ENCODE measurements around the gene LRMDA.
"Not testable (repeated sequence)": the region's sequence is repeated elsewhere in the genome, so short reads cannot be mapped to it uniquely, and the experiment has no call there.

Gene LRMDA

DNA sequence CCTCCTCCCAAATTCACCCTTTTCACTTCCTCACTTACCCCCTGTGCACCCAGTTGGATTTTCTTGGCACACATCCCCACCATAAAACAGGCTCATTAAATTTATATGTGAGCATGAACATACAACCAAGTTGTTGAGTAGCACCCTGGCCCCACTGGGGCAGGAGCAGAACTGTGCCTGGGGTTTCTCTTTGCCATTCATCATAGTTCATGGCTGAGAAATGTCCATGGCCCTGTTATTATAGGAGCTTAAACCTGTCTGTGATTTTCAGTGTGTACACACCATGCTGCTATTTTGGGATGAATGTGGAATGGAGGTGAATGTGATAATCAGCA, 618.8 kb downstream of the LRMDA start:
- DNase-seq (ENCODE audit: low spot score), result no peak

DNA sequence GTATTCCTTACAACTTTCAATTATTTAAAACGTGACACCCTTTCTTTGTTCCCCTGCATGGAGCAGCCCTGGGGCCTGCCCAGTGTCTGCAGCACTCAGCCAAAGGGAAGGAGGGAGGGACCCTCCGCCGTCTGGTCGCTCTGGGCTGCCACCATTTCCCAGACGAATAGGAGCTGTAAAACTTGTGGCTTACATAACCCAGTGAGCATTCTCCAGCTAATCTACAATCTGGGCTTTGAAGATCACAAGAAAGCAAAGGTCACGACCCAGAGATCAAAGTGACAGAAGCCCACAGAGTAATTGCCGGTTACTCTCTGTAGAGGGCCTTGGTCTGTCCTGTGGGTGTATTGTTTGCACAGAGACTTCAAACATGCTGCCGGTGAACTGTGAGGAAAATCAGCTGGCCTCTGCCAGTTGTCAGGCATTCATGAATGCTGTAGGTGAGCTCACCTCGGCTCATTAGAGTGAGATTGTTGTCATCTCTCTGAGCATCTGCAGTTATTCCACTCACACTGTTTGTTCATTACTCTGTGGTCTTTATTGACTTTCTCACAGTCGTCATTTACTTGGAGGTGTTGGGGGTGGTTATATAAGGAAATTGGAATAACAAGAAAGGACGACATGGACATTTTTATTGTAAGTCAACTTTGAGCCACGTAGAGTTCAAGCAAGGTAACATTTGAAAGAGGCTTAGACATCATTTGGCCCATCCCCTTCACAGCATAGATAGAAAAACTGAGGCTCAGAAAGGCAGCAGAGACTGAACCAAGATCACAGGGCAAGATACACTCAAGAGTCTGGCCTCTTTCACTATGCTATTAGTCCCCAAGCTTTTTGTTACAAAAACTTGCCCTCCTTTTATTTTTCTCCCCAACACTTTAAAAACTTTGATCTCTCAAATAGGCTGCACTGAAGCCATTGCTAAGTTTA, 619.8 kb downstream of the LRMDA start:
- no peak for DNase-seq (ENCODE audit: low spot score)

DNA sequence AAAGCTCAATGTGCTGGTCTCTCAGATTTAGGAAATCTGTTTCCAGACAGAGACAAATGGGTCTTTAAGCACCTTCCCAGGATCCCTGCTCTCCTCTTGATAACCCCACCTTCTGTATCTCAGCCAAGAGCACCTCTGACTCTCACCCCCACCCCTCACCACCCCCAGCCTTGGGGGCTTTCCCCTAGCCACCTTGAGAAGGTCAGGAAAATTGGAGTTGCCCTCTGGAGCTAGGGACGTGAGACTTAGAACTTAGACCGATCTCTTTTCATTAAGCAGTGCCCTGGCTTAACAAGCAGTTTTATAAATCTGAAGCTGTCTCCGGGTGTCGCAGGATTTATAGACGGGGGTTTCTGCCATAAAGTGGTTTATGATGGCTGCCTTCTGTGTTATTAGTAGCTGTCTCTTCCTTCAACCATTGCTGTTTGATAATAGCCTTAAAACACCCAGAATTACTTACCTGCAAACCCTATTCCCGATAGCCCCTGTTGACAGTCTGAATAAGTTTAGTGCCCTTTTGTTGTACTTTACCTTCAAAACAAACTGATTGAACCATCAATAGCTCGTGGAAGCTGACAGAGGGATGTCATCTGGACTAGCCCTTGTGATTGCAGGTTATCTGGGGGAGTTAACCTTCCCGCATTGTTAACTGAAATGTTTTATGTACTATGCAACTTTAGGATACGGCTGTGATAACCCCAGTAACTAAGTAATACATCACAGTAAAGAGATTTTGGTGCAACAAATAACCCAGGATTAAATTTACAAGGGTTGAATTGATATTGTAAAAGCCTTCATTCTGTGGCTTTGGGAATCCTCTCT, 621.5 kb downstream of the LRMDA start:
- no peak for DNase-seq (ENCODE audit: low spot score)

DNA sequence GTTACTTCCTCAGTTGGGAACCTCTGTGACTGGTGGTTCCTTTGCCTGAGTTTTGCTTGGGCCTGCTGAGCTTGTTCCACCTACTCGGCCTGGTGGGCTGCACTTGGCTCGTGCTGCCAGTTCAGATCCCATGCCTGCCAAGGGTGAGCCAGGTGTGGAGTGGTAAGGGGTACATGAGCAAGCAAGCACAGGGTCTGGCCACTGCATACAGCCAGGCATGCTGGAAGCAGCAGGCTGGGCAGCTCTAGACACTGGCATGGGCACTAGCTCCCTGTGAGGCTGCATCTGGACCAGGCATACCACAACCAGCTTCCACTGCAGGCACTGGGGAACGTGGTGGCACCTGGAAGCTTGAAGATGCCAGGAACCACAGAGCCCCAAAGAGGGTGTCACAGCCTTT, 624.0 kb downstream of the LRMDA start:
- DNase-seq (ENCODE audit: low spot score), result no peak

DNA sequence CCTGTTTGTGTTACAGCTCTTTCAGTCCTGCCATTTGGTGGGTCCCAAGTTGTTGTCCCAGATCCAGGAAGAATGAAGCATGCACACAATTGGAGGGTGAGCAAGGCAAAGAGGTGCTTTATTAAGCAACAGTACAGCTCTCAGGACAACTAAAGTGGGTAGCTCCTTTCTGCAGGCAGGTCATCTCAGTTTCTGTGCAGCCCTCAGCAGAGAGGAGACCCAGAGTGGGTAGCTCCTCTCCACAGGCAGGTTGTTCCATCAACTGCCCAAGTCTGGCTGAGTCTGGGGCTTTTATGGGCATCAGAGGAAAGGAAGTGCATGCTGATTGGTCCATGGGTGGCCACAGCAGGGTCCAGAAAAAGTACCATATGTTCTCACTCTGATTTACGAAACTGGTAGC, 624.5 kb downstream of the LRMDA start:
- DNase-seq (ENCODE audit: low spot score), result no peak

DNA sequence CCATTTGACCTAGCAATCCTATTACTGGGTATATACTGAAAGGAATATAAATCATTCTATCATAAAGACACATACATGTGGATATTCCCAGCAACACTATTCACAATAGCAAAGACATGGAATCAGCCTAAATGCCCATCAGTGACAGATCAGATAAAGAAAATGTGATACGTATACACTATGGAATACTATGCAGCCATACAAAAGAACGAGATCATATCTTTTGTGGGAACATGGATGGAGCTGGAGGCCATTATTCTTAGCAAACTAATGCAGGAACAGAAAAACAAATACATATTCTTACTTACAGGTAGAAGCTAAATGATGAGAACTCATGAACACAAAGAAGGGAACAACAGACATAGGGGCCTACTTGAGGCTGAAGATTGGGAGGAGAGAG, 629.6 kb downstream of the LRMDA start:
- DNase-seq (ENCODE audit: low spot score), result not testable (repeated sequence)

DNA sequence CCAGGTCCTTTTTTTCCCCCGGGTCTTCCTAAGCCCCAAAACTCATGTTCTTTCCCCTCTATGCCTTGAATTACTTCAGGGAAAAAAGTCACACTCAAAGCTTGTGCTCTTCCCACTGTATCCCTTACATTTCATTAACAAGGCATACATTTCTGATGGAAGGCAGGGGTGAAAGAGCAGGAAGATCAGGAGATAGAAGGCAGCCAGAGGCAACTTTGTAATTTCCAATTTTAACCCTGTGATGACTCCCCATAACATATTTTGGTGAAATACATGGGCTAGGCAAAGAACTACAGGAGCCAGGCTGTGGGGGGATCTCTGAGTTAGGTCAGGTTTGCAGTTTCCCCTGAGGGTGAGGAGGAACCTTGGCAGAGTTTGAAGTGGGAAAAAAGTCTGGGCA, 635.0 kb downstream of the LRMDA start:
- no peak for DNase-seq (ENCODE audit: low spot score)

DNA sequence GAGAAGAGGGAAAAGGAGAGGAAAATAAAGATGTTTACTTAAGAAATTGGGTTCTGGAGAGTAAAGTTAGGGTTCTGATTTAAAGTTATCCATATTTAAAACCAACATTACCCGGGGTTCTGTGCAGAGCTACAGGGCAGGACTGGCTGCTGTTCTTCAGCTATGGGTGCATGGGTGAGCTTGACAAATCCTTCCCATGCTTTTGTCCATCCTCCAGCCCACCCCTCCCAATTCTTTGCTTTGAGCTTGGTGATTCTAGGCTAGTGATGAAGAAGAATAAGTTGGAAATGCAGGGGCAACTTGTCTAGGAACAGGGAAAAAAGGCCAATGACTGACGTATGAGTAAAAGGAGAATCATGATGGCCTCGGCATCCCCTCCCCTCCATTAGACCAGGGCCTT, 636.0 kb downstream of the LRMDA start:
- no peak for DNase-seq (ENCODE audit: low spot score)

DNA sequence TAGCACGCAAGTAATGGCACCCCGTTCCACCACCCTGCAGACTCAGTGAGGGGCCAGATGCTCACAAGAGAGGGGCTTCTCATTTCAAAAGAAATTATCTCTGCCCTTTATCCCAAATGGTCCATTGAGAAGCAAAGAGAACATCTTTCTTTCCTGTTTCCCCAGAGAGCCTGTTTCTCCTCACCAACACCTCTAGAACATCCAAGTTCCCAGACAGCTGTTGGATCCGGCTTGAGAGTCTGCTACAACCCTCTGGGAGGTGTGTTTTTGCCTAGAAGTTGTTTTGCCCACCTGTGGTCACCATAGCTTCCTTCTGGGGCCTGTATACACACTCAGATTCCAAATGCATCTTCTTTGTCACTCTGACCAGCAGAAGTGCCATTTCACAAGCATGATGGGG, 637.4 kb downstream of the LRMDA start:
- no peak for DNase-seq (ENCODE audit: low spot score)

DNA sequence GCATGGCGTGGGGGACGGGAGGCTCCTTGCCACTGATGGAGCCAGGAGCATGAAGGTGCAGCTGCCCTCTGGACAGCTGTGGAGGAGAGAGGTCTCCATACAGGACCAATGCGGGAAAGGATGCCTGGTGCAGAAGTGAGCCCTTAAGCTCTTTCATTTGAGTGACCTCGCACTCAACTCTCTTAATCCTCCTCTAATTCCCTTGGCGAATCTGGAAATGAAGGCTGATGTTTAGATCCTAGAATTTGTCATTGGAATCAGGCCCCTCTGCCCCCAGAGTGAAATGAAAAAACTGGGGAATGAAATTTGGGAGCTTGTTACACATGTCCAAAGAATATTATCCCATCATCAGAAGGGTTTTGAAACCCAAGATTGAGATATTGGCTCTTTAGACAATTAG, 639.5 kb downstream of the LRMDA start:
- no peak for DNase-seq (ENCODE audit: low spot score)

DNA sequence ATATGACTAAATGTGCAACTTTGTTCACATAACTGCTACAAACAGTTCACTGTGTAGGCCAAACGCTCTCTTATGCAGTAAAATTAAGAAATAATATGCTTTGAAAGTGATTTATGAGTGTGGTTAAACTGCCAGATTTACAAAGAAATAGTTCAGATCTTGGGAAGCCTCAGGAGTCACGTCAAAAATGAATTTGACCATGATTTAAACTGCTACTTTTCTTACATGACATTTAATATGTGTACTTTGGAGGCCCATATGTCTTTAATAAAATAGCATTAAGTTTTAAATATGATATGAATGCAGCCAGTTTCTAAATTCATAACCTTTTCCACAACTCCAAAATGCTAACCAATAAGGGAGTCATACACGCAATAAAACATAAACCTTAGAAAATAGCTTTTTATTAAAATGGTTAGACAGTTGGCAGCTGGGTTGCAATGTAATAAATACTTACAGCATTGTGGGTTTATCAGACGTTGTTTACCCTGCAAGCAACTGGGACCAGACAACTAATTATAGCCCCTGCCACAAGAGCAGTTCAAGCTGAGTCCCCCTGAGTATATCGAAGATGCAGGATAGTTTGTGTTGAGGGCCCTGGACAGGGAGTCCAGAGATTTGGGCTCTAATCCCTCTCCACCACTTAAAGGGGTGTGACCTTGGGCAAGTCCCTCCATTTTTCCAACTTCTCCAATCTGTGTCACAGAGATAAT, 640.4 kb downstream of the LRMDA start:
- DNase-seq (ENCODE audit: low spot score), result no peak

DNA sequence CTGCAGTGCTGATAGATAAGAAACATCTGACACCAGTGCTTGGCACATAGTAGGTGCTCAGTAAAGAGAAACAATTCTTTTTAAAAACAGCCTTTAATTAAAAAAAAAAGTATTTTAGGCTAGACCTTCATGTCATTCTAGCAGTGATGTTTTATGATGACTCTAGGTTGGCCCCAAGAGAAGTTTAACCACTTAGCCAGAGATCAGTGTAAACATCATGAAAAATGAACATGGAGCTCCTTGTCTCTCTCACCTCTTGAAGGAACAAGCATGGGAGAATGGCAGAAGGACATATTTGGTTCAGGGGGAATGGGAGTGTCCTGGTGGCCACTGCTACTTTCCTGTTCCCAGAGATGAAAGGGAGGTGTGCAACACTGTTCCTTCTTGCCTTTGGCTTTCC, 641.0 kb downstream of the LRMDA start:
- DNase-seq (ENCODE audit: low spot score), result no peak

DNA sequence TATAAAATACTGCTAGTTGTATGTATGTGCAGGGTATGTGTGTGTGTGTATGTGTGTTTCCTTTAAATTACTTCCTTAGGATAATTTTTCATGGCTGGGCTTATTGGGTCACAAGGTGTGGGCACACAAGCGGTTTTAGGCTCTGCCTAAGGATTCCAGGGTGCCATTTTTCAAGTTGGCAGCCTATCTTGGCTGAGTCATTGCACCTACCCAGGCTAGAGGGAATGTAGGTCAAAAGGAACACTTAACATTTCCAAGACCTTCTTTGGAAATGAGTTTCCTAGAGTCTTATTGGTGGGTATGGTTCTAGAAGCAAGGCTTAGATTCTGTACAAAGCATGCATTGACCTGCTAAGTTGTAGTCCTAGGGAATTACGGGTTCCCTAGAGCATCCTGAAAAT, 642.1 kb downstream of the LRMDA start:
- DNase-seq (ENCODE audit: low spot score), result no peak

DNA sequence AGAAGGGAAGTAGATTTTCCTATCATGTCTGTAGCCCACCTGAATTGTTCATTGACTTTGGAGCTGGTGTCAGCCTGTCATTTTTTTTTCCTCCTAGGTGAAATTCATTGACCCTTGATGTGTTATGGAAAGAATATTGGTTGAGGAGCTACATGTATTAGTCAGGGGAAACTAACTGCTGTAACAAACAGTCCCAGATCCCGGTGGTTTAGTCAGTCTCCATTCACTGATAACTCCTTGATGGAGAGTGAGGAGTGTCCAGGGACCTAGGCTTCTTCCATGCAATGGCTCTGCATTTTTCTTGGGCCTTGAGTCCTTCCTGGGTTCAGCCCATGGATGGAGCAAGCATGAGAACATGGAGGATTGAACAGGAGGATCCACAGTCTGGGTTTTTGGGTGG, 643.2 kb downstream of the LRMDA start:
- DNase-seq (ENCODE audit: low spot score), result no peak

DNA sequence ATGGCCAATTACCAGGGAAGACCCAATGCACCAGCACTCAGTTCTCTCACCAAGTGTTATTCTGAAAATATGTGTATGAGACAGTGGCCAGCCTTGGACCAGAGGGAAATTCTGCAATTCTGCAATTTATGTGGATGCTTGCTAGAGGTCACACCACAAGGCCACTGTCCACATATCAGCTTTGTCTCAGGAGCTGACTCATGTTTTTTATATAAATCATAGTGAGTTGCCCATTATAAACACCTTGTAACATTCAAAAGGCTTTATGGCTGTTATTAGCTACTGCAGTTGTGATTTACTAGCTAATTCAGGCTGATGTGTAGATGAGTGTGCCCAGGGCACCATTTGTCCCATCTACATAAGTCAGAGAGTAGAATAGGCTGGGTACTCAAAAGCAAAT, 649.0 kb downstream of the LRMDA start:
- DNase-seq (ENCODE audit: low spot score), result no peak

DNA sequence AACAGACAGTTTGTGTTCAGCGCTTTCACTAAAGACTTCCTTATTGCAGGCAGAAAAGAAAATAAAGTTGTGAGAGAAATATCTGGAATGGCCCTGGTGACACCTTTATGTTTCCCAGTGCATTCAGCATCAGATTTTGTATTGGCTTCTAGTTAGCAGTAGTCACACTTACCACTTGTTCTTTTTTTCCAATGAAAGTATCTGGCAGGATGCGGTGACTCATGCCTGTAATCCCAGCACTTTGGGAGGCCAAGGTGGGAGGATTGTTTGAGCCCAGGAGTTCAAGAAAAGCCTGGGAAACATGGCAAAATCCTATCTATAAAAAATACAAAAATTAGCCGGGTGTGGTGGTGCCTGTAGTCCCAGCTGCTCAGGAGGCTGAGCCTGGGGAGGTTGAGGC, 649.6 kb downstream of the LRMDA start:
- no peak for DNase-seq (ENCODE audit: low spot score)

DNA sequence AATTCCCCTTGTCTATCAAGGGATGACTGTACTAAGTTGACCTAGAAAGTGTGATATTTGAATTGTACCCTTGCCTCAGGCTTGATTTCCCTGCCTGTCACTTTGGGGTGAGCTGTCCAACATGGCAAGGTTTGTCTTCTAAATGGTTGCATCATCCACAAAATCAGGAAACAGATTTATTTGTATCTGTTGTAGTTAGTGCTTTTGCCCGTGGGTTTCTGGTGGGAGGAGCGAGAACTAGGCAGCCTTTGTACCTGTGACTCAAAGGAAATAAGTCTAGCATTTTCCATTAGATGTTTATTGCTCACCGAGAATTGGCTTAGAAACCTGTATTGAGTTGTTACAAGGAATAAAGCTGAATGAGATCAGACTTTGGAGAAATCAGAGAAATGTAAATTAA, 650.8 kb downstream of the LRMDA start:
- no peak for DNase-seq (ENCODE audit: low spot score)

DNA sequence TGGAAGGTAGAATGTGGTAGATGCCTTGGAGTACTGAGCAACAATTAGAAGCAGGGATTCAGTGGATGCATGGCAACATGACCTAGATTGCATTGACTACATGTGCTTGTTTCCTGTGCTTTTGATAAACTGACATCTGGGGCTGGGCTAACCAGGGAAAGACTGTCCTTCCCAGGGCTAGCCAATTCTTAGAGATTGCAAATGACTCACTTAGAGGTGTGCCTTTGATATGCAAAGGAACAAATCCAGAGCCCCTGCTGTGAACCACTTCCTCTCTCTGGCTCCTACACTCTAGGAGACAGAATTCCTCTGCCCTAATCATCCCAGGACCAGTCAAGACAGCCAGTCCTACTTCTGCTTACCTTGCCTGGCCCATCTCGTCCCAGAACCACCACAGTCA, 651.5 kb downstream of the LRMDA start:
- no peak for DNase-seq (ENCODE audit: low spot score)

DNA sequence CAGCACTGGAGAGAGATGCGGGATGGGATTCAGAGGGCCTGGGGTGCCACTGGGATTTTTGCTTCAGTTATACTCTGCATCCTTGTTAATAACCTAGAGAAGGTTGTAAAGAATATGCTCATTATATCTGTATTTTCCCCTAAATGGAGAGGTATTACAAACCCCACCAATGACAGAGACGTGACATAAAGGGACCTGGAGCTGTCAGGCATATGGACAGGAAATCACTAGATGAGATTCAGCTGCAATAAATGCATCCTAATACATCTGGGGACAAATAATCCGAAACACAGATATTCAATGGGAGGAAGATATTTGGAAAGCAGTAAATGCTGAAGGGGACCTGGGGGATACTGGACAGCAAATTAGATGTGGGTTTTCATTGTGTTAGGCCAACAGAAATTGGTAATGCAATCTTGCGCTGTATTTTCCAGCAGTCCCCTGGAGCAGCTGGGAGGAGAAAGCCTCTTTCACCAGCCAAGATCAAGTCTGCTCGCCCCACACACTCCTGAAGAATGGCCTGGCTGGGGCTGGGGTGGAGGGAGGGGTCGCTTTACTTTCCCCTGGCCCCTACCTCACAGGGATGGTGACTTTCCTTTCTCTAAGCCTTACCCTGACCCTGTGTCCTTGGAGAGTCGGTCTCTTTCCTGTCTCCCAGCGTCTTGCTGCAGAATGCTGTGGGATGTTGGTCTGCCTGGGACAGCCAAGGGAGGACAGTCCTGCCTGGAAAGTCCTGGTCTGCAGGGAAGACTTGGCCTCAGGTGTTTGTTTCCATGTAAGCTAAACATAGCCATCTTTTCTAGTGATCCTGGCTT, 653.8 kb downstream of the LRMDA start:
- DNase-seq (ENCODE audit: low spot score), result no peak

DNA sequence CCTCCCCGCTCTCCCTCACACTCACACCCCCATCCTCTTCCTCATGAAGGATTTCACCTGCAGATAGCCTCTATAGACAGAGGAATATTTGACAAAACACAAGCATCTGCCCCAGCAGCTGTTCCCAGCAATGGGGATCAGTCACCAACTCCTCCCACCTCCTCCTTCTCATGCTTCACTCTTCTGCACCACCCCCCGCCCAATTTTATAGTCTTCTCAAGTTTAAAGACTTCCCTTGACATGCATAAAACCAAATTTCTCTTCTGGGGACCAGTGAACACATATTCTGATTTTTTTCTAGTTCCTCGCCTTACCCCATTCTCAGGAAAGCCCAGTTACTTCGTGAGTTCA, 654.4 kb downstream of the LRMDA start:
- no peak for DNase-seq (ENCODE audit: low spot score)

DNA sequence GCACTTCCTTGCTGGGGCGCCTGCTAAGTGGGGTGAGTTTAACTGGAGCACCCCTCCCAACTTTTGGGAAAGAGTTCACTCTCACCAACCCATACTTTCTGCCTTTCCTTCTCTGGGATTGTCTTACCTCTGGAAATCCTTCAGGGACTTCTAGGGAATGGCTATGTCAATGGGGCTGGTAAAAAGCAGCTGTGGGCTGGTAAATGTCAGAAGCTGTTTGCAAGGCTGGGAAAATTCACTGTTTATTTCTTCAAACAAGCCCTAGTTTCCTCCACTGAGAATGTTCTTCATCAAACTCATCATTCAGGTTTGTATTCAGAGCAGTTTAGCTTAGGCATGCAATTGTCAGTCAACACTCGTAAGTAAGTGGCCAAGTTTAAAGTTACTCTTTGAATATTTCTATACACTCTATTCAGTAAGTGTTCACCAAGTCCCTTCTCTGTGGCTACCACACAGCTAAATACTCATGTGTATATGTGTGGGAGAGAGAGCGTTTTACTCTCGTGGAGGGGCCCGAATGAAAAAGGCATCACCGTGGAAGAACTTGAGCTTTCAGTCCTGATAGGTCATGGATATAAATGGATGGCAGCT, 654.8 kb downstream of the LRMDA start:
- DNase-seq (ENCODE audit: low spot score), result no peak

Data from germinal center (tissue), 1 donor.